Ureter (tissue), 1 donor: ENCODE measurements around the gene WRNIP1. TPM values are rescaled to one million over a fixed set of nuclear protein-coding genes. Genes with fewer than 3 reads are reported as not detected.

Experiments
- total RNA-seq: library from RNA; stranded (reverse); gene quantifications from one replicate; pipeline ENCODE4 v1.2.4, GENCODE V29; 2023
- donor health status: DM: yes; HTN: yes; CAD: no.

WRNIP1 gene
- total RNA-seq, 1 donor from 2014 or later: 33.5 TPM

Other genes with a start within 250 kb of the WRNIP1 start
- gene MYLK4, start 14.5 kb upstream of the WRNIP1 start, total RNA-seq: 1.3 TPM
- 43.8 TPM for gene SERPINB1, start 76.5 kb downstream of the WRNIP1 start, total RNA-seq
- 6.7 TPM for gene SERPINB9, start 137.9 kb downstream of the WRNIP1 start, total RNA-seq
- gene SERPINB6, start 206.2 kb downstream of the WRNIP1 start, total RNA-seq: 121 TPM
- 27.0 TPM for gene NQO2, start 234.5 kb downstream of the WRNIP1 start, total RNA-seq